ENCODE measurements around the gene SBF2. TPM values are rescaled to one million over a fixed set of nuclear protein-coding genes. Genes with fewer than 3 reads are reported as not detected.
"Not testable (repeated sequence)": the region's sequence is repeated elsewhere in the genome, so short reads cannot be mapped to it uniquely, and the experiment has no call there.

The SBF2 gene
- total RNA-seq, 3 donors from 2014 or later (not counting 1 experiment from before 2014, with no cell fraction given) = 25.2 to 26.9 (median 26.3) TPM

DNA sequence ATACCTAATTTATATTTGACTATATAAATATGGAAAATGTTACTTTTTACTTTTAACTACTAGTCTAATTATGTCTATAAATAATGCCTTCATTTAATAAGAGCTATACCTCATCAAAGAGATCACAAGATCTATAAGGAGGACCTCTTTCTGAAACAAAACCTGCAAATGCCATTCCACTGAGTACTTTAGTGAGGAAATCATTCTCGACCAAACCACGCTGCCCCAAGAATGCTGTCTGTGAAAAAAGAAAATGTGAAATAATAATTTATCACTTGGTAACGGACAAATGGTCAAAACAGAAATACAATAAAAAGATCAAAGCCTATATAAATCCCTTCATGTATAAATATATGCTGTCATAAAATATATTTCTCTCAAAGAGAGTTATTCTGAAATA lies 301.7 kb downstream of the SBF2 start:
- Histone ChIP-seq H3K9me3 (ENCODE audit: control insufficient read depth, insufficient read depth, low read length) (no peaks in the 10 kb centered on the region), H3K4me1 (ENCODE audit: control insufficient read depth, insufficient read depth, low read length) (no peaks in the 10 kb centered on the region), H3K4me3 (ENCODE audit: low read length) (no peak overlapping the region), H3K27ac (ENCODE audit: low read length) (no peak overlapping the region), H3K27me3 (ENCODE audit: control insufficient read depth, insufficient read depth, low read length) (no peaks in the 10 kb centered on the region), H3K36me3 (ENCODE audit: control insufficient read depth, insufficient read depth, low read length) (no peaks in the 10 kb centered on the region)
- H3K9me3 Mint-ChIP-seq = no peaks in the 10 kb centered on the region
- no peaks in the 10 kb centered on the region for H3K36me3 Mint-ChIP-seq
- TF ChIP-seq, protein P1, sequence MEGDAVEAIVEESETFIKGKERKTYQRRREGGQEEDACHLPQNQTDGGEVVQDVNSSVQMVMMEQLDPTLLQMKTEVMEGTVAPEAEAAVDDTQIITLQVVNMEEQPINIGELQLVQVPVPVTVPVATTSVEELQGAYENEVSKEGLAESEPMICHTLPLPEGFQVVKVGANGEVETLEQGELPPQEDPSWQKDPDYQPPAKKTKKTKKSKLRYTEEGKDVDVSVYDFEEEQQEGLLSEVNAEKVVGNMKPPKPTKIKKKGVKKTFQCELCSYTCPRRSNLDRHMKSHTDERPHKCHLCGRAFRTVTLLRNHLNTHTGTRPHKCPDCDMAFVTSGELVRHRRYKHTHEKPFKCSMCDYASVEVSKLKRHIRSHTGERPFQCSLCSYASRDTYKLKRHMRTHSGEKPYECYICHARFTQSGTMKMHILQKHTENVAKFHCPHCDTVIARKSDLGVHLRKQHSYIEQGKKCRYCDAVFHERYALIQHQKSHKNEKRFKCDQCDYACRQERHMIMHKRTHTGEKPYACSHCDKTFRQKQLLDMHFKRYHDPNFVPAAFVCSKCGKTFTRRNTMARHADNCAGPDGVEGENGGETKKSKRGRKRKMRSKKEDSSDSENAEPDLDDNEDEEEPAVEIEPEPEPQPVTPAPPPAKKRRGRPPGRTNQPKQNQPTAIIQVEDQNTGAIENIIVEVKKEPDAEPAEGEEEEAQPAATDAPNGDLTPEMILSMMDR (IDR thresholded peaks at IDR 0.05) = no peak
- intact Hi-C loops (cut with micrococcal nuclease) = no loop called here
- H3K4me1 Mint-ChIP-seq = no peaks in the 10 kb centered on the region
- H3K4me3 Mint-ChIP-seq = no peak overlapping the region
- WGBS (ENCODE audit: insufficient coverage) = no CpG with 5 or more reads among the region's 3 CpGs
- ATAC-seq = no peak
- DNase-seq = no peak
- no peaks in the 10 kb centered on the region for H3K27me3 Mint-ChIP-seq (ENCODE audit: low read depth in 2 of 2)
- no peak overlapping the region for H3K27ac Mint-ChIP-seq

DNA sequence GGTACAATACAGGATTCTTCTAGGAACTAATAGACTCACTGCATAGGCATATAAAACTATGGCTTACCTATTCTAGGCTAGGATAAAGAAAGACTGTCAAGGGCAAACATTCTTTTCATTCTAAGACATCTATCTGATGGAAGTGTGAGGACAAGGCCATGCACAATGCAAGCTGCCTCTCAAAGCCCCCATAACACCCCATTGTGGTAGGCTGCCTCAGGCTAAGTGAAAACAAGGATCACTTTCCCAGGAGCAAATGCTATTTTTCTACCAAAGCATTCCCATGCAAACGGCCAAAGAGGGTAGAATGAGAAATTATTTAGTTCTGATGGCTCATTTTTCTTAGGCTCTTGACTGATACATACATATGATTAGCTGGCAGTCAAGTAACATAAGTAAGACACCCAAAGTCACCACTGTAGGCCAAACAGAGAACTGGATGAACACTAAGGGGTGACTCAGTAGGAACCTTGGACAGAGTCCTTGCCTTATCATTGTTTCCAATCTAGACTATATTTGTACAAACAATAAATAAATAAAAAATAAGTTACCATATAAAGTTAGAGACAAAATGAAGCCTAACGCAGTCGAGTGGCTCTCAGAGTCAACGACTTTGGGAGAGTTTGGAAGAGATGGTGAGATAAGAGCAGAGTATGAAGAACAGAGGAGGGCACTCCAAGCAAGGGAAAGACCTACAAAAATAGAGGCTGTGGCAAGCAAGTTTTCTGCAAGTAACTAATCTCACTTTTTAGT lies 303.6 kb downstream of the SBF2 start:
- H3K27ac Mint-ChIP-seq = no peak overlapping the region
- intact Hi-C loops (cut with micrococcal nuclease) = no loop called here
- TF ChIP-seq, protein P1 (IDR thresholded peaks at IDR 0.05) = no peak
- no peaks in the 10 kb centered on the region for H3K27me3 Mint-ChIP-seq (ENCODE audit: low read depth in 2 of 2)
- no peaks in the 10 kb centered on the region for H3K36me3 ChIP-seq (ENCODE audit: control insufficient read depth, insufficient read depth, low read length)
- no peaks in the 10 kb centered on the region for H3K4me1 ChIP-seq (ENCODE audit: control insufficient read depth, insufficient read depth, low read length)
- no peaks in the 10 kb centered on the region for H3K27me3 ChIP-seq (ENCODE audit: control insufficient read depth, insufficient read depth, low read length)
- no peaks in the 10 kb centered on the region for H3K9me3 ChIP-seq (ENCODE audit: control insufficient read depth, insufficient read depth, low read length)
- DNase-seq (no peak), ATAC-seq (no peak)
- H3K4me3 Mint-ChIP-seq = no peak overlapping the region
- H3K9me3 Mint-ChIP-seq = no peaks in the 10 kb centered on the region
- WGBS (ENCODE audit: insufficient coverage) = 77% methylated on average over 4 of the region's 4 CpGs
- H3K4me3 ChIP-seq (ENCODE audit: low read length) = no peak overlapping the region
- no peak overlapping the region for H3K27ac ChIP-seq (ENCODE audit: low read length)
- no peaks in the 10 kb centered on the region for H3K36me3 Mint-ChIP-seq
- H3K4me1 Mint-ChIP-seq = no peaks in the 10 kb centered on the region

- H3K4me1 ChIP-seq (ENCODE audit: control insufficient read depth, insufficient read depth, low read length); DNase-seq; intact Hi-C loops (cut with micrococcal nuclease); H3K4me3 ChIP-seq (ENCODE audit: low read length); H3K27ac ChIP-seq (ENCODE audit: low read length); H3K36me3 ChIP-seq (ENCODE audit: control insufficient read depth, insufficient read depth, low read length); H3K4me1 Mint-ChIP-seq; H3K9me3 Mint-ChIP-seq; H3K36me3 Mint-ChIP-seq; H3K27me3 Mint-ChIP-seq (ENCODE audit: low read depth in 2 of 2); H3K4me3 Mint-ChIP-seq; H3K9me3 ChIP-seq (ENCODE audit: control insufficient read depth, insufficient read depth, low read length); H3K27me3 ChIP-seq (ENCODE audit: control insufficient read depth, insufficient read depth, low read length); H3K27ac Mint-ChIP-seq; ATAC-seq: not testable (repeated sequence)
- WGBS (ENCODE audit: insufficient coverage) = 85% methylated on average over 4 of the region's 4 CpGs
These were observed 306.7 kb downstream of the SBF2 start for GRCh38 chr11:9987303-9987702.

- Histone ChIP-seq H3K9me3 (ENCODE audit: control insufficient read depth, insufficient read depth, low read length) (no peaks in the 10 kb centered on the region), H3K27me3 (ENCODE audit: control insufficient read depth, insufficient read depth, low read length) (no peaks in the 10 kb centered on the region), H3K27ac (ENCODE audit: low read length) (no peak overlapping the region), H3K4me3 (ENCODE audit: low read length) (no peak overlapping the region), H3K36me3 (ENCODE audit: control insufficient read depth, insufficient read depth, low read length) (no peaks in the 10 kb centered on the region), H3K4me1 (ENCODE audit: control insufficient read depth, insufficient read depth, low read length) (no peaks in the 10 kb centered on the region)
- TF ChIP-seq, protein P1 (IDR thresholded peaks at IDR 0.05) = no peak
- ATAC-seq (no peak), DNase-seq (no peak)
- WGBS (ENCODE audit: insufficient coverage) = 98% methylated on average over 16 of the region's 16 CpGs
- Mint-ChIP-seq H3K27me3 (ENCODE audit: low read depth in 2 of 2) (no peaks in the 10 kb centered on the region), H3K4me3 (no peak overlapping the region), H3K4me1 (no peaks in the 10 kb centered on the region), H3K27ac (no peak overlapping the region), H3K9me3 (no peaks in the 10 kb centered on the region), H3K36me3 (no peaks in the 10 kb centered on the region)
- intact Hi-C loops (cut with micrococcal nuclease) = no loop called here
These were observed 311.0 kb downstream of the SBF2 start for GRCh38 chr11:9982796-9983579.

All from natural killer cell (primary cell).